Esophagus muscularis mucosa (tissue), 4 donors: Measurements from ENCODE around the gene YARS1. TPM values are rescaled to one million over a fixed set of nuclear protein-coding genes. Genes with fewer than 3 reads are reported as not detected.

ENCODE experiments used
- DNase-seq: peaks from one replicate; pipeline ENCODE4 v3.0.0-alpha.2; 2017; ENCODE audit errors: extremely low spot score
- H3K27ac ChIP-seq, 4 donors: fragments of 200-600 bp; sonication (generic); replicated peaks in 1 of 4; 1 replicate in 3 of 4; 2 replicates in 1 of 4; pipeline ENCODE4 v1.5.1; 2016 to 2019; ENCODE audit warnings: mild to moderate bottlenecking in 1 of 4
- H3K27me3 ChIP-seq, 4 donors: fragments of 200-600 bp; sonication (generic); one replicate each; pipeline versions ENCODE4 v1.5.1 to v1.6.0; 2016 to 2019
- H3K36me3 ChIP-seq, 4 donors: fragments of 200-600 bp; sonication (generic); one replicate each; pipeline ENCODE4 v1.5.1; 2016 to 2019
- H3K4me1 ChIP-seq, 4 donors: fragments of 200-600 bp; sonication (generic); one replicate each; pipeline ENCODE4 v1.5.1; 2016 to 2019
- H3K4me3 ChIP-seq, 4 donors: fragments of 200-600 bp; sonication (generic); 1 replicate in 2 of 4; 2 replicates in 2 of 4; pipeline ENCODE4 v1.5.1; 2016 to 2019; ENCODE audit warnings: mild to moderate bottlenecking in 4 of 4, moderate library complexity in 1 of 4
- H3K9me3 ChIP-seq, 4 donors: fragments of 200-600 bp; sonication (generic); 1 replicate in 3 of 4; 2 replicates in 1 of 4; pipeline ENCODE4 v1.5.1; 2016 to 2019
- CTCF ChIP-seq, 3 experiments: fragments of 200-600 bp in 2 of 3; fragments of 450-650 bp in 1 of 3; sonication (generic) in 2 of 3; IDR thresholded peaks; one replicate each; pipeline ENCODE4 v1.5.1; 2017 to 2019; ENCODE audit warnings: antibody characterized with exemption in 3 of 3, mild to moderate bottlenecking in 2 of 3, moderate library complexity in 1 of 3
- EP300 ChIP-seq: sonication (generic); formaldehyde crosslinking; IDR thresholded peaks from one replicate; pipeline ENCODE4 v1.6.1; 2017; ENCODE audit warnings: antibody characterized with exemption
- POLR2A ChIP-seq: fragments of 450-650 bp; IDR thresholded peaks from one replicate; pipeline ENCODE4 v1.6.1; 2017; ENCODE audit warnings: antibody characterized with exemption, moderate library complexity, mild to moderate bottlenecking, low read depth
- POLR2AphosphoS5 ChIP-seq, 2 donors: sonication (generic); formaldehyde crosslinking; IDR thresholded peaks; one replicate each; pipeline ENCODE4 v1.6.1; 2017; ENCODE audit warnings: antibody characterized with exemption in 2 of 2
- WGBS: methylation state at CpG from one replicate; pipeline ENCODE4 v1.1.5; 2018; 5-methylcytosine and 5-hydroxymethylcytosine counted together
- intact Hi-C: fragments of 100-400 bp; cut with DNase I; formaldehyde crosslinking; loops from one replicate; pipeline ENCODE4 v1.15.1; 2023
- total RNA-seq, 4 donors: library from RNA; depleted of rRNA; stranded (reverse); fragments of >200 nt; gene quantifications; one replicate each; pipeline versions ENCODE4 v1.1.0 to v1.2.1, GENCODE V29; 2016

Gene YARS1
- total RNA-seq, 4 donors from 2014 or later: 34.1 to 55.7 (median 38.8) TPM

GRCh38 chr1:32755098-32755809 is 61.9 kb downstream of the YARS1 start:
- H3K9me3 ChIP-seq: no peaks in the 10 kb centered on the region
- TF ChIP-seq EP300 (no peak), POLR2AphosphoS5 (IDR thresholded peaks at IDR 0.05) (no peak), POLR2A (no peak), CTCF (IDR thresholded peaks at IDR 0.05) (no peak)
- peaks cover 18 to 59% (median 48%) of the 10 kb centered on the region in 4 donors for H3K4me1 ChIP-seq
- H3K27me3 ChIP-seq: no peaks in the 10 kb centered on the region
- intact Hi-C loops: no loop called here
- H3K36me3 ChIP-seq: no peaks in the 10 kb centered on the region
- DNase-seq: no peak
- peak overlapping the region; percentile 66 to 79 (median 76) for H3K4me3 ChIP-seq
- 57% methylated on average over 7 of the region's 10 CpGs for WGBS
- peak overlapping the region; percentile 78 to 85 (median 80) for H3K27ac ChIP-seq

GRCh38 chr1:32754317-32755097 is 62.7 kb downstream of the YARS1 start:
- Histone ChIP-seq H3K27ac (peak overlapping the region; percentile 78 to 85 (median 80)), H3K4me1 (peaks cover 16 to 52% (median 41%) of the 10 kb centered on the region in 4 donors), H3K27me3 (no peaks in the 10 kb centered on the region), H3K9me3 (no peaks in the 10 kb centered on the region), H3K36me3 (no peaks in the 10 kb centered on the region), H3K4me3 (peak overlapping the region; percentile 66 to 79 (median 76))
- intact Hi-C loops: no loop called here
- 0% methylated on average over 11 of the region's 47 CpGs for WGBS
- no peak for DNase-seq
- peak in 1 of 2 donors; percentile 21 for TF ChIP-seq POLR2AphosphoS5 (IDR thresholded peaks at IDR 0.05)
- TF ChIP-seq CTCF (IDR thresholded peaks at IDR 0.05): no peak
- TF ChIP-seq EP300: no peak
- TF ChIP-seq POLR2A: no peak

GRCh38 chr1:32753532-32754316 is 63.4 kb downstream of the YARS1 start:
- Histone ChIP-seq H3K27me3 (no peaks in the 10 kb centered on the region), H3K27ac (peak overlapping the region; percentile 78 to 85 (median 80)), H3K4me1 (peaks cover 16 to 44% (median 33%) of the 10 kb centered on the region in 4 donors), H3K4me3 (peak overlapping the region; percentile 66 to 79 (median 76)), H3K9me3 (no peaks in the 10 kb centered on the region), H3K36me3 (no peaks in the 10 kb centered on the region)
- DNase-seq: no peak
- TF ChIP-seq POLR2AphosphoS5 (IDR thresholded peaks at IDR 0.05) (peak in 1 of 2 donors; percentile 36), CTCF (IDR thresholded peaks at IDR 0.05) (no peak)
- intact Hi-C loops: no loop called here
- WGBS: 9% methylated on average over 10 of the region's 66 CpGs

- Histone ChIP-seq H3K36me3 (no peaks in the 10 kb centered on the region), H3K4me3 (no peak overlapping the region), H3K27me3 (no peaks in the 10 kb centered on the region), H3K9me3 (no peaks in the 10 kb centered on the region), H3K27ac (no peak overlapping the region), H3K4me1 (peaks cover 12 to 29% (median 18%) of the 10 kb centered on the region in 4 donors)
- 68% methylated on average over 3 of the region's 3 CpGs for WGBS
- no peak for DNase-seq
- TF ChIP-seq CTCF (IDR thresholded peaks at IDR 0.05): no peak
- no peak for TF ChIP-seq EP300
- intact Hi-C loops: no loop called here
Observed at GRCh38 chr1:32749771-32750170, 67.4 kb downstream of the YARS1 start.
